ENCODE results near the gene LANCL2.
"Not testable (repeated sequence)": the region's sequence is repeated elsewhere in the genome, so short reads cannot be mapped to it uniquely, and the experiment has no call there.

Gene LANCL2

GRCh38 chr7:55469721-55470120, 104.6 kb downstream of the LANCL2 start:
- DNase-seq (ENCODE audit: low read depth in 2 of 2): no peak

- DNase-seq (ENCODE audit: low read depth in 2 of 2): no peak
These were observed 105.1 kb downstream of the LANCL2 start for GRCh38 chr7:55470261-55470660.

- not testable (repeated sequence) for DNase-seq (ENCODE audit: low read depth in 2 of 2)
These were observed 106.5 kb downstream of the LANCL2 start for GRCh38 chr7:55471594-55471993.

GRCh38 chr7:55472406-55472805, 107.3 kb downstream of the LANCL2 start:
- not testable (repeated sequence) for DNase-seq (ENCODE audit: low read depth in 2 of 2)

GRCh38 chr7:55472928-55473725, 108.0 kb downstream of the LANCL2 start:
- no peak for DNase-seq (ENCODE audit: low read depth in 2 of 2)

- DNase-seq (ENCODE audit: low read depth in 2 of 2): no peak
These were observed 108.8 kb downstream of the LANCL2 start for GRCh38 chr7:55473932-55474331.

GRCh38 chr7:55474944-55475854, 110.1 kb downstream of the LANCL2 start:
- no peak for DNase-seq (ENCODE audit: low read depth in 2 of 2)

GRCh38 chr7:55475855-55476803, 111.0 kb downstream of the LANCL2 start:
- DNase-seq (ENCODE audit: low read depth in 2 of 2): no peak

- no peak for DNase-seq (ENCODE audit: low read depth in 2 of 2)
These were observed 112.0 kb downstream of the LANCL2 start for GRCh38 chr7:55476852-55477780.

GRCh38 chr7:55477781-55478374, 112.7 kb downstream of the LANCL2 start:
- no peak for DNase-seq (ENCODE audit: low read depth in 2 of 2)

GRCh38 chr7:55478700-55479099, 113.6 kb downstream of the LANCL2 start:
- DNase-seq (ENCODE audit: low read depth in 2 of 2): no peak

- no peak for DNase-seq (ENCODE audit: low read depth in 2 of 2)
These were observed 116.0 kb downstream of the LANCL2 start for GRCh38 chr7:55481155-55481554.

GRCh38 chr7:55483046-55483445, 117.9 kb downstream of the LANCL2 start:
- DNase-seq (ENCODE audit: low read depth in 2 of 2): no peak

Data from stimulated activated CD4-positive, alpha-beta T cell treated with anti-CD3 and anti-CD28 coated beads, Interleukin-1b, Interleukin-23, amount 100 ng/mL, for 4 hours (primary cell).